Measurements from ENCODE around the gene CDH13.

Gene CDH13

DNA sequence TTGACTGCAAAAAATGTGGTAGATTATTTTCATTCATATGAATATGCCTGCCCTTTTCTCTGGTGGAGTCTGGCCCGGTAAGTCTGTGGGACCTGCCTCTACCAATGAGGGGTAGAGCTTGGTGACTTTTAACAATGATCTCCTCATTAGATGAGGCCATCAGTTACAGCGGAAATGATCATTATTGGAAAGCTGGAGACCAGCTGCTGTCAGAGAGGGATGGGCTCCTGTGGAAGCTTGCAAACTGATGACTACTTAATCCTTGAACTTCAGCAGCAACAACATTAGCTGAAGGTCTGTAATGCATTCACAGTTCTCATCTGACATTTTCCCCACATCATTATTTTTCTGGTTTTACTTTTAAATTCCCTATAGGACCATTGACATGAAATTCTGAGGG is 194.1 kb downstream of the CDH13 start:
- no peak for DNase-seq (ENCODE audit: low read depth in 1 of 2, low spot score in 1 of 2)
- TF ChIP-seq, protein P1, sequence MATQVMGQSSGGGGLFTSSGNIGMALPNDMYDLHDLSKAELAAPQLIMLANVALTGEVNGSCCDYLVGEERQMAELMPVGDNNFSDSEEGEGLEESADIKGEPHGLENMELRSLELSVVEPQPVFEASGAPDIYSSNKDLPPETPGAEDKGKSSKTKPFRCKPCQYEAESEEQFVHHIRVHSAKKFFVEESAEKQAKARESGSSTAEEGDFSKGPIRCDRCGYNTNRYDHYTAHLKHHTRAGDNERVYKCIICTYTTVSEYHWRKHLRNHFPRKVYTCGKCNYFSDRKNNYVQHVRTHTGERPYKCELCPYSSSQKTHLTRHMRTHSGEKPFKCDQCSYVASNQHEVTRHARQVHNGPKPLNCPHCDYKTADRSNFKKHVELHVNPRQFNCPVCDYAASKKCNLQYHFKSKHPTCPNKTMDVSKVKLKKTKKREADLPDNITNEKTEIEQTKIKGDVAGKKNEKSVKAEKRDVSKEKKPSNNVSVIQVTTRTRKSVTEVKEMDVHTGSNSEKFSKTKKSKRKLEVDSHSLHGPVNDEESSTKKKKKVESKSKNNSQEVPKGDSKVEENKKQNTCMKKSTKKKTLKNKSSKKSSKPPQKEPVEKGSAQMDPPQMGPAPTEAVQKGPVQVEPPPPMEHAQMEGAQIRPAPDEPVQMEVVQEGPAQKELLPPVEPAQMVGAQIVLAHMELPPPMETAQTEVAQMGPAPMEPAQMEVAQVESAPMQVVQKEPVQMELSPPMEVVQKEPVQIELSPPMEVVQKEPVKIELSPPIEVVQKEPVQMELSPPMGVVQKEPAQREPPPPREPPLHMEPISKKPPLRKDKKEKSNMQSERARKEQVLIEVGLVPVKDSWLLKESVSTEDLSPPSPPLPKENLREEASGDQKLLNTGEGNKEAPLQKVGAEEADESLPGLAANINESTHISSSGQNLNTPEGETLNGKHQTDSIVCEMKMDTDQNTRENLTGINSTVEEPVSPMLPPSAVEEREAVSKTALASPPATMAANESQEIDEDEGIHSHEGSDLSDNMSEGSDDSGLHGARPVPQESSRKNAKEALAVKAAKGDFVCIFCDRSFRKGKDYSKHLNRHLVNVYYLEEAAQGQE (IDR thresholded peaks at IDR 0.05; ENCODE audit: insufficient replicate concordance, low read depth): no peak
- TF ChIP-seq, protein P2, sequence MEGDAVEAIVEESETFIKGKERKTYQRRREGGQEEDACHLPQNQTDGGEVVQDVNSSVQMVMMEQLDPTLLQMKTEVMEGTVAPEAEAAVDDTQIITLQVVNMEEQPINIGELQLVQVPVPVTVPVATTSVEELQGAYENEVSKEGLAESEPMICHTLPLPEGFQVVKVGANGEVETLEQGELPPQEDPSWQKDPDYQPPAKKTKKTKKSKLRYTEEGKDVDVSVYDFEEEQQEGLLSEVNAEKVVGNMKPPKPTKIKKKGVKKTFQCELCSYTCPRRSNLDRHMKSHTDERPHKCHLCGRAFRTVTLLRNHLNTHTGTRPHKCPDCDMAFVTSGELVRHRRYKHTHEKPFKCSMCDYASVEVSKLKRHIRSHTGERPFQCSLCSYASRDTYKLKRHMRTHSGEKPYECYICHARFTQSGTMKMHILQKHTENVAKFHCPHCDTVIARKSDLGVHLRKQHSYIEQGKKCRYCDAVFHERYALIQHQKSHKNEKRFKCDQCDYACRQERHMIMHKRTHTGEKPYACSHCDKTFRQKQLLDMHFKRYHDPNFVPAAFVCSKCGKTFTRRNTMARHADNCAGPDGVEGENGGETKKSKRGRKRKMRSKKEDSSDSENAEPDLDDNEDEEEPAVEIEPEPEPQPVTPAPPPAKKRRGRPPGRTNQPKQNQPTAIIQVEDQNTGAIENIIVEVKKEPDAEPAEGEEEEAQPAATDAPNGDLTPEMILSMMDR (IDR thresholded peaks at IDR 0.05; ENCODE audit: insufficient read depth, low read length): no peak
- TF ChIP-seq SPI1 (IDR thresholded peaks at IDR 0.05; ENCODE audit: borderline replicate concordance, low read depth) (no peak), GABPA (IDR thresholded peaks at IDR 0.05; ENCODE audit: low read depth) (no peak), POLR2AphosphoS5 (IDR thresholded peaks at IDR 0.05; ENCODE audit: low read depth) (no peak)
- Histone ChIP-seq H3K4me3 (replicated peaks; ENCODE audit: insufficient read depth, low read length) (no peak overlapping the region), H3K27me3 (ENCODE audit: insufficient read depth, poor library complexity, severe bottlenecking) (no peaks in the 10 kb centered on the region), H3K27ac (replicated peaks) (no peak overlapping the region)

DNA sequence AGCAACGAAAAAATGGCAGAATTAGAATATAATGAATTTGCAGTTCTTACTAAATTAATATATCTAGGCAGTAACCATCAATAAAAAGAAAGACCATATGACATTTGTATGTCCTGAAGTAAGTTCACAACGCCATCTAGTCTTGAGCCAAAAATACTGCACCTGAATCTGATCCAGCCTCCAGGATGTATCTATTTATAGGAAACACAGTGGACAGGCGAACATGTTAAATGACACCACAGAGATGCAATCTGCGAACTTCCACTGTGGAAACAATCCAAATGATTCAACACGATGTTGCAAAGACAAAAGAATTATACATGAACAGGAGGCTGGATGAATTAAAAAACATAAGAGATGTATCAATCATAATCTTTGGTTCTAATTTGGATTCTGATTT is 197.6 kb downstream of the CDH13 start:
- no peaks in the 10 kb centered on the region for H3K27me3 ChIP-seq (ENCODE audit: insufficient read depth, poor library complexity, severe bottlenecking)
- no peak overlapping the region for H3K4me3 ChIP-seq (replicated peaks; ENCODE audit: insufficient read depth, low read length)
- DNase-seq (ENCODE audit: low read depth in 1 of 2, low spot score in 1 of 2): no peak
- H3K27ac ChIP-seq (replicated peaks): no peak overlapping the region
- TF ChIP-seq, protein P1 (IDR thresholded peaks at IDR 0.05; ENCODE audit: insufficient replicate concordance, low read depth): no peak
- TF ChIP-seq GABPA (IDR thresholded peaks at IDR 0.05; ENCODE audit: low read depth) (no peak), SPI1 (IDR thresholded peaks at IDR 0.05; ENCODE audit: borderline replicate concordance, low read depth) (no peak), POLR2AphosphoS5 (IDR thresholded peaks at IDR 0.05; ENCODE audit: low read depth) (no peak)
- TF ChIP-seq, protein P2 (IDR thresholded peaks at IDR 0.05; ENCODE audit: insufficient read depth, low read length): no peak

DNA sequence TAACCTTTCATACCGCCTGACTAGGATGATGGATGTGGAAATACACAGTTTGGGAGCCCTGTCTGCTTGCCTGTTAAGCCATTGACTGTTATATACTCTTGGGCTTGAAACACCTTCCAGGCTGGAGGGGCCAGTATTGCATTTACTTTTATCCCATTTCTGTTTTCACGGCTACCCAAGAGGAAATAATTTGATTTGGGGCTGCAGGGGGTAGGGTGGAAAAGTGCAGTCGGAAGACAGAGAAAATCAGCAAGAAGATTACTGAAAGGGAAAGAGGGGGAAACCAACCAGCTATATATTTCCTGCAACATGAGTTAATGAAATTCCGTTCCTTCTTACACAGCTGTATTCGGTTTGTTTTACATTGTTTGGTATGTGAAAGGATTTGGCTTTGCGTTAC is 202.5 kb downstream of the CDH13 start:
- no peak for DNase-seq (ENCODE audit: low read depth in 1 of 2, low spot score in 1 of 2)
- H3K27ac ChIP-seq (replicated peaks): no peak overlapping the region
- no peaks in the 10 kb centered on the region for H3K27me3 ChIP-seq (ENCODE audit: insufficient read depth, poor library complexity, severe bottlenecking)
- H3K4me3 ChIP-seq (replicated peaks; ENCODE audit: insufficient read depth, low read length): no peak overlapping the region
- TF ChIP-seq, protein P1 (IDR thresholded peaks at IDR 0.05; ENCODE audit: insufficient replicate concordance, low read depth): no peak
- TF ChIP-seq SPI1 (IDR thresholded peaks at IDR 0.05; ENCODE audit: borderline replicate concordance, low read depth) (no peak), GABPA (IDR thresholded peaks at IDR 0.05; ENCODE audit: low read depth) (no peak)
